Suprapubic skin (tissue), 3 donors: Measurements from ENCODE around the gene SMOC2.

Experiments used
- EP300 ChIP-seq: sonication (generic); formaldehyde crosslinking; IDR thresholded peaks from one replicate; pipeline ENCODE4 v1.6.1; 2017; ENCODE audit warnings: antibody characterized with exemption
- POLR2A ChIP-seq, 2 donors: fragments of 450-650 bp; IDR thresholded peaks; one replicate each; pipeline ENCODE4 v1.6.1; 2017; ENCODE audit warnings: antibody characterized with exemption in 2 of 2, mild to moderate bottlenecking in 2 of 2, moderate library complexity in 2 of 2
- TF ChIP-seq, protein P1 (sequence below), 2 donors: fragments of 200-600 bp in 1 of 2; fragments of 450-650 bp in 1 of 2; sonication (generic) in 1 of 2; IDR thresholded peaks; one replicate each; pipeline ENCODE4 v1.5.1; 2016 to 2019; ENCODE audit warnings: antibody characterized with exemption in 2 of 2, mild to moderate bottlenecking in 1 of 2, moderate library complexity in 1 of 2

DNA sequence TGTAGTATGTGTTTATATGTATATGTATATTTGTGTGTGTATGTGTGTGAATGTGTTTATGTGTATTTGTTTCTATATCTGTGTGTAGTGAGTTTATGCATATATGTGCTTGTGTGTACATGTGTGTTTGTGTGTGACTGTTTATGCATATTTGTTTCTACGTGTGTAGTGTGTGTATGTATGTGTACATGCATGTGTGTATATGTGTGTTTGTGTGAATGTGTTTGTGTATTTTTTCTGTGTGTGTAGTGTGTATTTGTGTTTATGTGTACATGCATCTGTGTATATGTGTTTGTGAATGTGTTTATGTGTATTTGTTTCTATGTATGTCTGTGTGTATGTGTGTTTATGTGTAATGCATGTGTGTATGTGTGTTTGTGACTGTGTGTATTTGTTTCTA lies 12.1 kb upstream of the SMOC2 start:
- no peak for TF ChIP-seq POLR2A (IDR thresholded peaks at IDR 0.05)
- TF ChIP-seq, protein P1, sequence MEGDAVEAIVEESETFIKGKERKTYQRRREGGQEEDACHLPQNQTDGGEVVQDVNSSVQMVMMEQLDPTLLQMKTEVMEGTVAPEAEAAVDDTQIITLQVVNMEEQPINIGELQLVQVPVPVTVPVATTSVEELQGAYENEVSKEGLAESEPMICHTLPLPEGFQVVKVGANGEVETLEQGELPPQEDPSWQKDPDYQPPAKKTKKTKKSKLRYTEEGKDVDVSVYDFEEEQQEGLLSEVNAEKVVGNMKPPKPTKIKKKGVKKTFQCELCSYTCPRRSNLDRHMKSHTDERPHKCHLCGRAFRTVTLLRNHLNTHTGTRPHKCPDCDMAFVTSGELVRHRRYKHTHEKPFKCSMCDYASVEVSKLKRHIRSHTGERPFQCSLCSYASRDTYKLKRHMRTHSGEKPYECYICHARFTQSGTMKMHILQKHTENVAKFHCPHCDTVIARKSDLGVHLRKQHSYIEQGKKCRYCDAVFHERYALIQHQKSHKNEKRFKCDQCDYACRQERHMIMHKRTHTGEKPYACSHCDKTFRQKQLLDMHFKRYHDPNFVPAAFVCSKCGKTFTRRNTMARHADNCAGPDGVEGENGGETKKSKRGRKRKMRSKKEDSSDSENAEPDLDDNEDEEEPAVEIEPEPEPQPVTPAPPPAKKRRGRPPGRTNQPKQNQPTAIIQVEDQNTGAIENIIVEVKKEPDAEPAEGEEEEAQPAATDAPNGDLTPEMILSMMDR (IDR thresholded peaks at IDR 0.05), result no peak
- no peak for TF ChIP-seq EP300
